ENCODE data around the gene SCFD1.

SCFD1 gene

GRCh38 chr14:30751646-30752416 is 129.7 kb downstream of the SCFD1 start:
- no peak for TF ChIP-seq CTCF (IDR thresholded peaks at IDR 0.05; ENCODE audit: low read depth, low read length, missing control alignments)
- no peak overlapping the region for H3K4me3 ChIP-seq (replicated peaks; ENCODE audit: low read depth, low read length)
- DNase-seq (ENCODE audit: extremely low read depth, low read depth), result no peak

- DNase-seq (ENCODE audit: extremely low read depth, low read depth), result no peak
- no peak overlapping the region for H3K4me3 ChIP-seq (replicated peaks; ENCODE audit: low read depth, low read length)
- TF ChIP-seq CTCF (IDR thresholded peaks at IDR 0.05; ENCODE audit: low read depth, low read length, missing control alignments), result no peak
These were observed 131.3 kb downstream of the SCFD1 start for GRCh38 chr14:30753452-30753851.

- no peak for DNase-seq (ENCODE audit: extremely low read depth, low read depth)
- no peak overlapping the region for H3K4me3 ChIP-seq (replicated peaks; ENCODE audit: low read depth, low read length)
- TF ChIP-seq CTCF (IDR thresholded peaks at IDR 0.05; ENCODE audit: low read depth, low read length, missing control alignments), result no peak
These were observed 132.7 kb downstream of the SCFD1 start for GRCh38 chr14:30754778-30755177.

GRCh38 chr14:30756594-30756993 is 134.5 kb downstream of the SCFD1 start:
- TF ChIP-seq CTCF (IDR thresholded peaks at IDR 0.05; ENCODE audit: low read depth, low read length, missing control alignments), result no peak
- no peak for DNase-seq (ENCODE audit: extremely low read depth, low read depth)
- no peak overlapping the region for H3K4me3 ChIP-seq (replicated peaks; ENCODE audit: low read depth, low read length)

- H3K4me3 ChIP-seq (replicated peaks; ENCODE audit: low read depth, low read length), result no peak overlapping the region
- TF ChIP-seq CTCF (IDR thresholded peaks at IDR 0.05; ENCODE audit: low read depth, low read length, missing control alignments), result no peak
These were observed 135.0 kb downstream of the SCFD1 start for GRCh38 chr14:30757082-30757481.

GRCh38 chr14:30759172-30760125 is 137.3 kb downstream of the SCFD1 start:
- TF ChIP-seq CTCF (IDR thresholded peaks at IDR 0.05; ENCODE audit: low read depth, low read length, missing control alignments), result no peak
- DNase-seq (ENCODE audit: extremely low read depth, low read depth), result no peak
- no peak overlapping the region for H3K4me3 ChIP-seq (replicated peaks; ENCODE audit: low read depth, low read length)

More at GRCh38 chr14:30757082-30757481, 135.0 kb downstream of the SCFD1 start:
- no peak for DNase-seq (ENCODE audit: extremely low read depth, low read depth)

Measured in HFF-Myc (cell line).